HepG2 (cell line): ENCODE results near the gene SEPTIN12. TPM values are rescaled to one million over a fixed set of nuclear protein-coding genes. Genes with fewer than 3 reads are reported as not detected.

Source experiments
- ATAC-seq: fragments of 200-7000 bp; cut with Tn5 transposase; 3 replicates; pipeline ENCODE4 v1.9.1; 2020; ENCODE audit warnings: mild to moderate bottlenecking, moderate library complexity
- BruUV-seq: library from RNA; stranded (reverse); fragments of 400-500 nt; replicated peaks from 2 replicates; lab custom pipeline; 2021; lab: Mats Ljungman, UMichigan
- CTCF ChIA-PET: fragments of 300-600 bp; formaldehyde crosslinking; extraction: SDS; loops from one replicate; lab custom pipeline; 2021; ENCODE audit warnings: low total read pairs, inconsistent platforms, low intra/inter-chr PET ratio; lab: Yijun Ruan, JAX
- POLR2A ChIA-PET: fragments of 350-600 bp; sonication (Branson Sonifier 250); formaldehyde crosslinking; loops from one replicate; lab custom pipeline; 2020; ENCODE audit warnings: antibody characterized with exemption, inconsistent platforms; lab: Yijun Ruan, JAX
- DNase-seq: peaks from one replicate; pipeline ENCODE4 v3.0.0-alpha.2; 2015; ENCODE audit warnings: low spot score
- FAIRE-seq: peaks from 3 replicates; lab custom pipeline; 2011; peaks lifted over from hg19 to GRCh38; lab: Jason Lieb, UNC
- H2AFZ ChIP-seq: one replicate; pipeline ENCODE4 v1.6.1; 2011; ENCODE audit warnings: low read length, inconsistent platforms
- H3K27ac ChIP-seq: fragments of 300-600 bp; 3 replicates; pipeline ENCODE4 v1.8.0; 2011; ENCODE audit warnings: mixed run types, mild to moderate bottlenecking, mixed read lengths, low read length, inconsistent platforms; ENCODE audit not compliant: insufficient read depth; ENCODE audit errors: extremely low read length
- H3K27me3 ChIP-seq, 2 experiments: fragments of 200-600 bp in 1 of 2; 2 replicates in 1 of 2; 3 replicates in 1 of 2; pipeline versions ENCODE4 v1.6.0 to v1.8.0; 2011; ENCODE audit warnings: low read length in 2 of 2, mild to moderate bottlenecking in 2 of 2, moderate library complexity in 2 of 2, inconsistent platforms in 1 of 2; ENCODE audit not compliant: insufficient read depth in 2 of 2, control insufficient read depth in 1 of 2
- H3K36me3 ChIP-seq, 2 experiments: fragments of 200-600 bp in 1 of 2; replicated peaks in 1 of 2; 2 replicates in 1 of 2; 3 replicates in 1 of 2; pipeline versions ENCODE4 v1.5.1 to v1.8.0; 2011; ENCODE audit warnings: low read length in 2 of 2, inconsistent platforms in 1 of 2; ENCODE audit not compliant: insufficient read depth in 2 of 2, control insufficient read depth in 1 of 2
- H3K4me1 ChIP-seq: 2 replicates; pipeline ENCODE4 v1.5.1; 2012; ENCODE audit warnings: low read length, inconsistent platforms; ENCODE audit not compliant: insufficient read depth
- H3K4me2 ChIP-seq: 2 replicates; pipeline ENCODE4 v1.6.0; 2011; ENCODE audit warnings: low read depth, low read length, inconsistent platforms
- H3K4me3 ChIP-seq, 3 experiments: fragments of 200-600 bp in 1 of 3; sonication (generic), shearing (Covaris generic) in 1 of 3; replicated peaks in 1 of 3; 2 replicates each; pipeline ENCODE4 v1.5.1; 2011 to 2016; ENCODE audit warnings: low read length in 3 of 3, inconsistent platforms in 2 of 3, low read depth in 2 of 3, mild to moderate bottlenecking in 2 of 3, control low read depth in 1 of 3, mixed read lengths in 1 of 3; ENCODE audit not compliant: insufficient read depth in 1 of 3
- H3K79me2 ChIP-seq: one replicate; pipeline ENCODE4 v1.6.1; 2011; ENCODE audit warnings: low read length, inconsistent platforms; ENCODE audit not compliant: insufficient read depth
- H3K9ac ChIP-seq: 2 replicates; pipeline ENCODE4 v1.6.0; 2011; ENCODE audit warnings: mild to moderate bottlenecking, low read depth, low read length, inconsistent platforms; ENCODE audit not compliant: insufficient read depth
- H3K9me3 ChIP-seq: 2 replicates; pipeline ENCODE4 v1.5.1; 2012; ENCODE audit warnings: mild to moderate bottlenecking, low read length
- H4K20me1 ChIP-seq: 2 replicates; pipeline ENCODE4 v1.6.0; 2011; ENCODE audit warnings: inconsistent platforms, mild to moderate bottlenecking, low read length, moderate library complexity; ENCODE audit not compliant: insufficient read depth
- AGO2 ChIP-seq: fragments of 200-400 bp; formaldehyde crosslinking; optimal IDR thresholded peaks from 2 replicates; pipeline ENCODE3; 2017; ENCODE audit warnings: mild to moderate bottlenecking, low read depth, low read length, moderate library complexity
- ARID5B ChIP-seq: IDR thresholded peaks from 2 replicates; pipeline ENCODE4 v1.4.0; 2020; ENCODE audit warnings: mild to moderate bottlenecking, missing genetic modification reagents
- HNF4G ChIP-seq, 2 experiments: sonication (generic) in 1 of 2; formaldehyde crosslinking in 1 of 2; IDR thresholded peaks; 2 replicates each; pipeline versions ENCODE4 v1.4.0 to v1.6.1; 2011 to 2020; ENCODE audit warnings: borderline replicate concordance in 2 of 2, low read depth in 2 of 2, mild to moderate bottlenecking in 2 of 2, low read length in 1 of 2, missing genetic modification reagents in 1 of 2, moderate library complexity in 1 of 2
- HNRNPK ChIP-seq: fragments of 200-400 bp; formaldehyde crosslinking; IDR thresholded peaks from 2 replicates; pipeline ENCODE4 v1.6.1; 2018; ENCODE audit warnings: low read length, low read depth, moderate library complexity, mild to moderate bottlenecking; ENCODE audit not compliant: poor library complexity, severe bottlenecking
- NAIF1 ChIP-seq: sonication (generic); formaldehyde crosslinking; IDR thresholded peaks from 2 replicates; pipeline ENCODE4 v1.5.0; 2020; ENCODE audit warnings: mild to moderate bottlenecking, missing genetic modification reagents, borderline replicate concordance
- NFIB ChIP-seq: sonication (generic); formaldehyde crosslinking; IDR thresholded peaks from 2 replicates; pipeline ENCODE4 v1.9.0; 2021; ENCODE audit warnings: missing genetic modification reagents, mild to moderate bottlenecking, borderline replicate concordance
- POLR2A ChIP-seq, 2 experiments: IDR thresholded peaks; 2 replicates each; pipeline ENCODE4 v1.6.1; 2011; ENCODE audit warnings: low read depth in 2 of 2, low read length in 2 of 2, mild to moderate bottlenecking in 1 of 2, moderate library complexity in 1 of 2; ENCODE audit not compliant: insufficient read depth in 1 of 2
- RBFOX2 ChIP-seq: fragments of 200-400 bp; formaldehyde crosslinking; IDR thresholded peaks from 2 replicates; pipeline ENCODE4 v1.6.1; 2017; ENCODE audit warnings: low read depth, mild to moderate bottlenecking, low read length
- ZNF136 ChIP-seq: sonication (generic); formaldehyde crosslinking; IDR thresholded peaks from 2 replicates; pipeline ENCODE4 v1.8.1; 2022; ENCODE audit warnings: low read depth, mild to moderate bottlenecking, moderate library complexity, missing genetic modification reagents
- ZNF607 ChIP-seq: sonication (generic); formaldehyde crosslinking; IDR thresholded peaks from 2 replicates; pipeline ENCODE4 v1.5.1; 2020; ENCODE audit warnings: missing genetic modification reagents, mild to moderate bottlenecking, borderline replicate concordance
- WGBS: methylation state at CpG from one replicate; pipeline ENCODE4 v1.1.6; 2017; ENCODE audit warnings: low lambda C conversion rate; 5-methylcytosine and 5-hydroxymethylcytosine counted together
- in situ Hi-C: cut with HindIII; loops from 2 replicates; pipeline ENCODE4 v1.10.0; 2017; ENCODE audit warnings: low pct_unique_long_range_greater_than_20kb; ENCODE audit not compliant: extremely low pct_ligation_motif_present
- intact Hi-C: fragments of 100-400 bp; cut with micrococcal nuclease; formaldehyde crosslinking; loops from one replicate; pipeline ENCODE4 v1.10.0; 2022; ENCODE audit not compliant: unreplicated experiment
- polyA plus RNA-seq, 8 experiments: library from polyadenylated mRNA; depleted of rRNA in 3 of 8; stranded (reverse) in 7 of 8; unstranded in 1 of 8; fragments of >200 nt; fragmentation: Illumina TruSeq in 4 of 8; extraction: Trizol in 4 of 8; gene quantifications; 2 replicates each; pipeline versions ENCODE4 v1.2.1 to v1.2.3, GENCODE V29; 2011 to 2016; ENCODE audit warnings: low read depth in 4 of 8, missing spikeins in 1 of 8, mixed read lengths in 1 of 8; ENCODE audit not compliant: insufficient read depth in 1 of 8
- total RNA-seq, 5 experiments: library from RNA; depleted of rRNA; stranded (reverse); fragments of >200 nt; fragmentation: Illumina TruSeq; extraction: Trizol; gene quantifications; 2 replicates each; pipeline ENCODE4 v1.2.3, GENCODE V29; 2016; ENCODE audit warnings: low read depth in 1 of 5

Gene SEPTIN12
- total and polyA plus RNA-seq, 2 of the 13 experiments (the other 11 are each of a cell fraction or from before 2014, with no cell fraction given): 0.22 TPM; not detected in 1

GRCh38 chr16:4795828-4796572, 7.9 kb upstream of the SEPTIN12 start:
- no TSS peak for BruUV-seq

GRCh38 chr16:4795181-4795827, 7.2 kb upstream of the SEPTIN12 start, which contains the start of gene SMIM22:
Gene SMIM22 (plus strand): TSS chr16:4795369. CDS start chr16:4795735, 366 bp downstream.
- POLR2A ChIA-PET: interaction anchor here (1.4 kb wide), 1 partner anchor 7 kb away, joined by 3 read pairs; the partner anchor contains the start of gene ROGDI
- in situ Hi-C loops (no loop called here), intact Hi-C loops (no loop called here)
- CTCF ChIA-PET: no interaction called here
- H3K4me3 ChIP-seq: no peak within 1 kb of the TSS
- no peak within 1 kb of the TSS for H3K9ac ChIP-seq
- H3K4me2 ChIP-seq: no peak within 1 kb of the TSS
- BruUV-seq: no TSS peak
- H3K36me3 ChIP-seq: peaks cover 0 to 8% of the 10 kb centered on the region in 2 experiments; a peak in 2 of 5 replicates
- no peaks in the 10 kb centered on the region for H3K79me2 ChIP-seq
- H3K9me3 ChIP-seq: no peaks in the 10 kb centered on the region
- H3K27me3 ChIP-seq: no peaks in the 10 kb centered on the region; a peak in 1 of 5 replicates
- no peak for TF ChIP-seq NFIB (CRISPR knock-in tag)
- TF ChIP-seq ZNF607 (CRISPR knock-in tag): no peak
- TF ChIP-seq AGO2: peak; percentile 3
- 0 out of 4 replicates have a peak, but pooled peaks of 1 of the 2 experiments have one; percentile 5 for TF ChIP-seq POLR2A (IDR thresholded peaks at IDR 0.05; ENCODE audit: insufficient read depth in 1 of 2, low read depth in 2 of 2, low read length in 2 of 2)
- TF ChIP-seq HNF4G (IDR thresholded peaks at IDR 0.05; ENCODE audit: borderline replicate concordance, low read depth, low read length): no peak
- TF ChIP-seq HNF4G (CRISPR knock-in tag; IDR thresholded peaks at IDR 0.05; ENCODE audit: borderline replicate concordance, low read depth): no peak
- TF ChIP-seq ARID5B (CRISPR knock-in tag): no peak
- peak; percentile 27 for TF ChIP-seq HNRNPK
- no peak for TF ChIP-seq ZNF136 (CRISPR knock-in tag)
- H3K4me1 ChIP-seq: peaks cover 25% of the 10 kb centered on the region
- FAIRE-seq (no peak), ATAC-seq (no peak), DNase-seq (no peak)
- no peak within 1 kb of the TSS for H2AFZ ChIP-seq
- H3K27ac ChIP-seq: no peak within 1 kb of the TSS
- no peaks in the 10 kb centered on the region for H4K20me1 ChIP-seq
- 96% methylated on average over 12 of the region's 14 CpGs for WGBS

More at GRCh38 chr16:4795828-4796572, 7.9 kb upstream of the SEPTIN12 start:
- DNase-seq (no peak), ATAC-seq (no peak), FAIRE-seq (no peak)
- no peaks in the 10 kb centered on the region for H3K9me3 ChIP-seq
- no peak overlapping the region for H3K4me3 ChIP-seq
- no peak overlapping the region for H3K9ac ChIP-seq
- no peaks in the 10 kb centered on the region; a peak in 1 of 5 replicates for H3K27me3 ChIP-seq
- H3K4me2 ChIP-seq: no peak overlapping the region
- peaks cover 0 to 8% of the 10 kb centered on the region in 2 experiments; a peak in 2 of 5 replicates for H3K36me3 ChIP-seq
- peaks cover 26% of the 10 kb centered on the region for H3K4me1 ChIP-seq
- H2AFZ ChIP-seq: no peak overlapping the region
- intact Hi-C loops: no loop called here
- 97% methylated on average over 21 of the region's 30 CpGs for WGBS
- H3K79me2 ChIP-seq: no peaks in the 10 kb centered on the region
- no peak overlapping the region for H3K27ac ChIP-seq
- CTCF ChIA-PET: no interaction called here
- TF ChIP-seq NAIF1 (CRISPR knock-in tag) (no peak), RBFOX2 (0 out of 2 replicates have a peak, but pooled peaks have one; percentile 36)
- TF ChIP-seq, all 625 proteins: peak for 1
- POLR2A ChIA-PET: no interaction called here
- in situ Hi-C loops: no loop called here
- H4K20me1 ChIP-seq: no peaks in the 10 kb centered on the region
